Measurements from ENCODE around the gene HS3ST1.

DNA sequence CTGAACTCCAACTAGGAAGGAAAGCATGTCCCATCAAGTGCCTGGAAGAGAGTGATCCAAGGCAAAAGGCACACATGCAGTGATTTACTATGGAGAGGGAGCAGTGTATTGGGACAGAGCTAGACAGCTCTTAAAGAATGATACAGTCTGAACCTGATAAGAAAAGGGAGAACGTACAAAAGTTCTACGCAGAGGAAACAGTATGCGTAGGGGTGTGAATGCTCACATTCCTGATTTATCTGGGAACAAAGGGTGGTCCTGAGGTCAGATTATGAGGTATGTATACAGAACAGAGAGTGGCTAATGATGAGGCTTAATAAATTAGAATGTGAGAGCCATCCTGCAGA is 12.0 kb downstream of the HS3ST1 start:
- TF ChIP-seq POLR2A (IDR thresholded peaks at IDR 0.05; ENCODE audit: low read length) (no peak), GATA1 (IDR thresholded peaks at IDR 0.05; ENCODE audit: low read depth, low read length) (no peak)
